HEK293 (cell line): ENCODE results near the gene GPR161.

Experiments used
- CTCF ChIA-PET: fragments of 350-600 bp; formaldehyde crosslinking; extraction: SDS; loops from one replicate; lab custom pipeline; 2021; ENCODE audit warnings: antibody characterized with exemption; lab: Yijun Ruan, JAX
- POLR2A ChIA-PET: fragments of 300-600 bp; formaldehyde crosslinking; extraction: SDS; loops from one replicate; lab custom pipeline; 2020; ENCODE audit warnings: antibody characterized with exemption, inconsistent platforms; lab: Yijun Ruan, JAX
- H3K27ac ChIP-seq: fragments of 200-500 bp; sonication (Bioruptor generic); 2 replicates; pipeline ENCODE4 v1.5.1; 2014; ENCODE audit warnings: low read depth, low read length, control low read depth, inconsistent platforms; ENCODE audit errors: extremely low read depth
- H3K36me3 ChIP-seq, 2 experiments: fragments of 200-500 bp in 1 of 2; sonication (Bioruptor generic) in 1 of 2; 1 replicate in 1 of 2; 2 replicates in 1 of 2; pipeline ENCODE4 v1.5.1; 2014 to 2017; ENCODE audit warnings: inconsistent platforms in 2 of 2, low read length in 2 of 2; ENCODE audit not compliant: control insufficient read depth in 2 of 2, insufficient read depth in 1 of 2
- H3K4me1 ChIP-seq: fragments of 200-500 bp; sonication (Bioruptor generic); 2 replicates; pipeline ENCODE4 v1.5.1; 2014; ENCODE audit warnings: mild to moderate bottlenecking, low read length, inconsistent platforms; ENCODE audit not compliant: control insufficient read depth, insufficient read depth
- H3K4me3 ChIP-seq: 2 replicates; pipeline ENCODE4 v1.5.1; 2011; ENCODE audit warnings: low read depth, mild to moderate bottlenecking, control low read depth, low read length, moderate library complexity
- H3K9me3 ChIP-seq: fragments of 200-500 bp; sonication (Bioruptor generic); 2 replicates; pipeline ENCODE4 v1.5.1; 2014; ENCODE audit warnings: low read depth, low read length, inconsistent platforms; ENCODE audit not compliant: control insufficient read depth, insufficient read depth
- GLI2 ChIP-seq: fragments of 450-650 bp; formaldehyde crosslinking; IDR thresholded peaks from 2 replicates; pipeline ENCODE4; 2017; ENCODE audit warnings: missing biosample characterization, missing genetic modification characterization, low read depth, borderline replicate concordance
- REPIN1 ChIP-seq: fragments of 450-650 bp; formaldehyde crosslinking; IDR thresholded peaks from 2 replicates; pipeline ENCODE4 v1.5.1; 2017; ENCODE audit warnings: missing biosample characterization, missing genetic modification characterization, low read depth
- ZBTB26 ChIP-seq: fragments of 450-650 bp; formaldehyde crosslinking; optimal IDR thresholded peaks from 2 replicates; pipeline ENCODE3; 2016; ENCODE audit warnings: missing biosample characterization, mild to moderate bottlenecking, missing genetic modification characterization
- ZNF10 ChIP-seq: fragments of 450-650 bp; formaldehyde crosslinking; IDR thresholded peaks from 2 replicates; pipeline ENCODE4 v1.5.1; 2017; ENCODE audit warnings: missing biosample characterization, missing genetic modification characterization
- ZNF133 ChIP-seq: fragments of 450-650 bp; formaldehyde crosslinking; IDR thresholded peaks from 2 replicates; pipeline ENCODE4 v1.5.1; 2016; ENCODE audit warnings: missing biosample characterization, missing genetic modification characterization
- ZNF175 ChIP-seq: fragments of 450-650 bp; formaldehyde crosslinking; IDR thresholded peaks from 2 replicates; pipeline ENCODE4 v1.5.1; 2016; ENCODE audit warnings: missing biosample characterization, missing genetic modification characterization
- ZNF202 ChIP-seq: fragments of 450-650 bp; formaldehyde crosslinking; IDR thresholded peaks from 2 replicates; pipeline ENCODE4 v1.5.1; 2016; ENCODE audit warnings: missing biosample characterization, missing genetic modification characterization, borderline replicate concordance
- ZNF239 ChIP-seq: fragments of 450-650 bp; formaldehyde crosslinking; IDR thresholded peaks from 2 replicates; pipeline ENCODE4 v1.5.1; 2016; ENCODE audit warnings: missing biosample characterization, missing genetic modification characterization
- ZNF311 ChIP-seq: fragments of 450-650 bp; formaldehyde crosslinking; IDR thresholded peaks from 2 replicates; pipeline ENCODE4 v1.5.1; 2017; ENCODE audit warnings: missing biosample characterization, missing genetic modification characterization, borderline replicate concordance
- ZNF324 ChIP-seq: fragments of 450-650 bp; formaldehyde crosslinking; IDR thresholded peaks from 2 replicates; pipeline ENCODE4 v1.5.1; 2016; ENCODE audit warnings: missing biosample characterization, missing genetic modification characterization
- ZNF354C ChIP-seq: fragments of 450-650 bp; formaldehyde crosslinking; IDR thresholded peaks from 2 replicates; pipeline ENCODE4 v1.5.1; 2016; ENCODE audit warnings: missing biosample characterization, missing genetic modification characterization, low read depth, borderline replicate concordance
- ZNF548 ChIP-seq: fragments of 450-650 bp; formaldehyde crosslinking; IDR thresholded peaks from 2 replicates; pipeline ENCODE4 v1.5.1; 2016; ENCODE audit warnings: missing biosample characterization, missing genetic modification characterization
- ZNF610 ChIP-seq: fragments of 450-650 bp; formaldehyde crosslinking; IDR thresholded peaks from 2 replicates; pipeline ENCODE4 v1.5.1; 2016; ENCODE audit warnings: missing biosample characterization, missing genetic modification characterization, borderline replicate concordance
- ZNF701 ChIP-seq: fragments of 450-650 bp; formaldehyde crosslinking; IDR thresholded peaks from 2 replicates; pipeline ENCODE4 v1.5.1; 2016; ENCODE audit warnings: missing biosample characterization, missing genetic modification characterization
- ZSCAN5A ChIP-seq: fragments of 450-650 bp; formaldehyde crosslinking; IDR thresholded peaks from 2 replicates; pipeline ENCODE4 v1.5.1; 2016; ENCODE audit warnings: missing biosample characterization, missing genetic modification characterization
- TF ChIP-seq, protein P1 (sequence below): fragments of 450-650 bp; formaldehyde crosslinking; IDR thresholded peaks from 2 replicates; pipeline ENCODE4 v1.5.1; 2017; ENCODE audit warnings: missing biosample characterization, missing genetic modification characterization
- TF ChIP-seq, protein P2 (sequence below): fragments of 450-650 bp; formaldehyde crosslinking; conservative IDR thresholded peaks from 2 replicates; pipeline ENCODE4 v1.5.1; 2016; ENCODE audit warnings: low read depth, missing biosample characterization, missing genetic modification characterization
- TF ChIP-seq, protein P3 (sequence below): fragments of 450-650 bp; formaldehyde crosslinking; IDR thresholded peaks from 2 replicates; pipeline ENCODE4 v1.5.1; 2016; ENCODE audit warnings: missing biosample characterization, missing genetic modification characterization

Gene GPR161

DNA sequence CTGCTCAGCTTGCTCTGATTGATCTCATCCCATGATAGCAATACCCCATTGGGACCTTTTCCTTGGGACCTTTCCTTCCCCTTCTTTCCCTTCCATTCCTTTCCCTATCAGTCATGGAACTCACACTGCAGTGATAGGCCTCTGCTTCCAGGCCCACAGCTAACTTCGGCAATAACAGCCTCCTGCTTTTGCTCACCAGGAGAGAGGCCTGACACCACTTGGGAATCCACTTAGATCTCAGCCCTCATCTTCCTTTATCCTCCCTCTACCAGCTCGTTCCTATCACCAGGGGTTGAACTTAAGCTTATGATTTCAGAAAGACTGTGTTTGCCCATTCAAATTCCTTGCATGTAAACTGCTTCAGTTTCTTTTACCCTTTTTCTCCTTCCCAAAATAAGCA lies 31.1 kb upstream of the GPR161 start:
- ChIA-PET CTCF (interaction anchor here (1.3 to 1.4 kb wide), 2 partner anchors 10 to 22 kb away, joined by 5 to 7 read pairs; no protein-coding TSS in a partner anchor), POLR2A (interaction anchor here (0.6 to 0.8 kb wide), 2 partner anchors 10 to 62 kb away, joined by 3 to 5 read pairs; no protein-coding TSS in a partner anchor)
- no peak overlapping the region for H3K4me3 ChIP-seq
- no peak overlapping the region for H3K27ac ChIP-seq
- no peaks in the 10 kb centered on the region for H3K36me3 ChIP-seq
- no peaks in the 10 kb centered on the region for H3K9me3 ChIP-seq
- TF ChIP-seq, protein P1, sequence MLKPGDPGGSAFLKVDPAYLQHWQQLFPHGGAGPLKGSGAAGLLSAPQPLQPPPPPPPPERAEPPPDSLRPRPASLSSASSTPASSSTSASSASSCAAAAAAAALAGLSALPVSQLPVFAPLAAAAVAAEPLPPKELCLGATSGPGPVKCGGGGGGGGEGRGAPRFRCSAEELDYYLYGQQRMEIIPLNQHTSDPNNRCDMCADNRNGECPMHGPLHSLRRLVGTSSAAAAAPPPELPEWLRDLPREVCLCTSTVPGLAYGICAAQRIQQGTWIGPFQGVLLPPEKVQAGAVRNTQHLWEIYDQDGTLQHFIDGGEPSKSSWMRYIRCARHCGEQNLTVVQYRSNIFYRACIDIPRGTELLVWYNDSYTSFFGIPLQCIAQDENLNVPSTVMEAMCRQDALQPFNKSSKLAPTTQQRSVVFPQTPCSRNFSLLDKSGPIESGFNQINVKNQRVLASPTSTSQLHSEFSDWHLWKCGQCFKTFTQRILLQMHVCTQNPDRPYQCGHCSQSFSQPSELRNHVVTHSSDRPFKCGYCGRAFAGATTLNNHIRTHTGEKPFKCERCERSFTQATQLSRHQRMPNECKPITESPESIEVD (tag by site-specific recombination) = no peak
- no peak for TF ChIP-seq ZNF548
- H3K4me1 ChIP-seq = no peaks in the 10 kb centered on the region

GRCh38 chr1:168164771-168165170 lies 28.0 kb upstream of the GPR161 start:
- H3K4me1 ChIP-seq = no peaks in the 10 kb centered on the region
- no peak overlapping the region for H3K4me3 ChIP-seq
- ChIA-PET POLR2A (no interaction called here), CTCF (interaction anchor here (0.7 to 1.7 kb wide), 3 partner anchors 20 to 179 kb away, joined by 3 to 6 read pairs (median 3); no protein-coding TSS in a partner anchor)
- H3K9me3 ChIP-seq = no peaks in the 10 kb centered on the region
- no peaks in the 10 kb centered on the region for H3K36me3 ChIP-seq
- TF ChIP-seq, protein P2, sequence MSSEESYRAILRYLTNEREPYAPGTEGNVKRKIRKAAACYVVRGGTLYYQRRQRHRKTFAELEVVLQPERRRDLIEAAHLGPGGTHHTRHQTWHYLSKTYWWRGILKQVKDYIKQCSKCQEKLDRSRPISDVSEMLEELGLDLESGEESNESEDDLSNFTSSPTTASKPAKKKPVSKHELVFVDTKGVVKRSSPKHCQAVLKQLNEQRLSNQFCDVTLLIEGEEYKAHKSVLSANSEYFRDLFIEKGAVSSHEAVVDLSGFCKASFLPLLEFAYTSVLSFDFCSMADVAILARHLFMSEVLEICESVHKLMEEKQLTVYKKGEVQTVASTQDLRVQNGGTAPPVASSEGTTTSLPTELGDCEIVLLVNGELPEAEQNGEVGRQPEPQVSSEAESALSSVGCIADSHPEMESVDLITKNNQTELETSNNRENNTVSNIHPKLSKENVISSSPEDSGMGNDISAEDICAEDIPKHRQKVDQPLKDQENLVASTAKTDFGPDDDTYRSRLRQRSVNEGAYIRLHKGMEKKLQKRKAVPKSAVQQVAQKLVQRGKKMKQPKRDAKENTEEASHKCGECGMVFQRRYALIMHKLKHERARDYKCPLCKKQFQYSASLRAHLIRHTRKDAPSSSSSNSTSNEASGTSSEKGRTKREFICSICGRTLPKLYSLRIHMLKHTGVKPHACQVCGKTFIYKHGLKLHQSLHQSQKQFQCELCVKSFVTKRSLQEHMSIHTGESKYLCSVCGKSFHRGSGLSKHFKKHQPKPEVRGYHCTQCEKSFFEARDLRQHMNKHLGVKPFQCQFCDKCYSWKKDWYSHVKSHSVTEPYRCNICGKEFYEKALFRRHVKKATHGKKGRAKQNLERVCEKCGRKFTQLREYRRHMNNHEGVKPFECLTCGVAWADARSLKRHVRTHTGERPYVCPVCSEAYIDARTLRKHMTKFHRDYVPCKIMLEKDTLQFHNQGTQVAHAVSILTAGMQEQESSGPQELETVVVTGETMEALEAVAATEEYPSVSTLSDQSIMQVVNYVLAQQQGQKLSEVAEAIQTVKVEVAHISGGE (tag by site-specific recombination) = no peak
- TF ChIP-seq ZNF10 (tag by site-specific recombination) (no peak), ZNF311 (no peak), ZNF354C (no peak), ZNF324 (tag by site-specific recombination) (no peak), ZNF610 (tag by site-specific recombination) (no peak), ZNF133 (no peak), GLI2 (tag by site-specific recombination) (no peak), ZSCAN5A (tag by site-specific recombination) (no peak), ZNF239 (tag by site-specific recombination) (no peak), ZBTB26 (tag by site-specific recombination) (no peak), ZNF175 (tag by site-specific recombination) (no peak), ZNF548 (no peak), REPIN1 (tag by site-specific recombination) (no peak), ZNF202 (tag by site-specific recombination) (no peak), ZNF701 (tag by site-specific recombination) (no peak)
- TF ChIP-seq, protein P3, sequence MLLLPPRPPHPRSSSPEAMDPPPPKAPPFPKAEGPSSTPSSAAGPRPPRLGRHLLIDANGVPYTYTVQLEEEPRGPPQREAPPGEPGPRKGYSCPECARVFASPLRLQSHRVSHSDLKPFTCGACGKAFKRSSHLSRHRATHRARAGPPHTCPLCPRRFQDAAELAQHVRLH (tag by site-specific recombination) = no peak
- no peak overlapping the region for H3K27ac ChIP-seq
